CD4-positive, alpha-beta T cell (primary cell): ENCODE measurements around the gene TAB3. TPM values are rescaled to one million over a fixed set of nuclear protein-coding genes. Genes with fewer than 3 reads are reported as not detected.

Source experiments
- ATAC-seq: fragments of 200-7000 bp; cut with Tn5 transposase; one replicate; pipeline ENCODE4 v1.10.0; 2022; ENCODE audit warnings: mild to moderate bottlenecking; ENCODE audit not compliant: poor library complexity
- CTCF ChIA-PET: fragments of 350-600 bp; sonication (Branson Sonifier 250); formaldehyde crosslinking; loops from one replicate; lab custom pipeline; 2021; ENCODE audit warnings: antibody characterized with exemption, inconsistent platforms; lab: Charles Lee
- POLR2A ChIA-PET: fragments of 350-600 bp; sonication (Branson Sonifier 250); formaldehyde crosslinking; loops from one replicate; lab custom pipeline; 2021; ENCODE audit warnings: antibody characterized with exemption, inconsistent platforms; lab: Charles Lee
- DNase-seq, 14 experiments: peaks; one replicate each; pipeline ENCODE4 v3.0.0-alpha.2; 2013 to 2020; ENCODE audit warnings: mixed read lengths in 2 of 14
- H3K27ac ChIP-seq, 2 donors: one replicate each; pipeline versions ENCODE4 v1.5.1 to v1.7.0; 2013; ENCODE audit warnings: low read length in 2 of 2, low read depth in 1 of 2, mild to moderate bottlenecking in 1 of 2
- H3K27me3 ChIP-seq, 2 experiments: 1 replicate in 1 of 2; 2 replicates in 1 of 2; pipeline versions ENCODE4 v1.6.1 to v1.7.0; 2013; ENCODE audit warnings: low read length in 2 of 2, control low read depth in 1 of 2, mild to moderate bottlenecking in 1 of 2, moderate library complexity in 1 of 2; ENCODE audit not compliant: insufficient read depth in 2 of 2, control insufficient read depth in 1 of 2
- H3K36me3 ChIP-seq: one replicate; pipeline ENCODE4 v1.6.1; 2013; ENCODE audit warnings: low read length, control low read depth; ENCODE audit not compliant: insufficient read depth
- H3K4me1 ChIP-seq: one replicate; pipeline ENCODE4 v1.6.1; 2013; ENCODE audit warnings: low read length, control low read depth; ENCODE audit not compliant: insufficient read depth
- H3K4me3 ChIP-seq: one replicate; pipeline ENCODE4 v1.5.1; 2013; ENCODE audit warnings: mild to moderate bottlenecking, low read length, moderate library complexity
- H3K9me3 ChIP-seq, 2 experiments: 1 replicate in 1 of 2; 2 replicates in 1 of 2; pipeline versions ENCODE4 v1.6.1 to v1.7.0; 2013; ENCODE audit warnings: low read length in 2 of 2, mild to moderate bottlenecking in 2 of 2, control low read depth in 1 of 2, moderate library complexity in 1 of 2; ENCODE audit not compliant: control insufficient read depth in 1 of 2, insufficient read depth in 1 of 2
- H3K27ac Mint-ChIP-seq: one replicate; pipeline ENCODE4 v1.8.0; 2020; ENCODE audit warnings: mixed read lengths
- H3K27me3 Mint-ChIP-seq: one replicate; pipeline ENCODE4 v1.8.0; 2021; ENCODE audit warnings: mixed read lengths
- H3K36me3 Mint-ChIP-seq: one replicate; pipeline ENCODE4 v1.8.0; 2021; ENCODE audit warnings: low read depth, mixed read lengths
- H3K4me1 Mint-ChIP-seq: one replicate; pipeline ENCODE4 v1.8.0; 2021; ENCODE audit warnings: low read depth, mixed read lengths
- H3K4me3 Mint-ChIP-seq: one replicate; pipeline ENCODE4 v1.8.0; 2020; ENCODE audit warnings: mild to moderate bottlenecking, mixed read lengths
- H3K9me3 Mint-ChIP-seq: one replicate; pipeline ENCODE4 v1.8.0; 2020; ENCODE audit warnings: mixed read lengths
- intact Hi-C, 2 experiments: fragments of 100-400 bp; cut with DNase I in 1 of 2; cut with micrococcal nuclease in 1 of 2; formaldehyde crosslinking; loops; one replicate each; pipeline versions ENCODE4 v1.15.1 to v1.9.0; 2023 to 2025; cut with DNase I, micrococcal nuclease
- total RNA-seq, 174 experiments: library from RNA in 2 of 174; stranded (reverse) in 2 of 174; gene quantifications; one replicate each; pipeline ENCODE4 v1.2.3 and lab custom pipeline; 2021 to 2026
- TF ChIP-seq, protein P1 (sequence below): fragments of 200-600 bp; IDR thresholded peaks from one replicate; pipeline ENCODE4 v1.8.0; 2022; ENCODE audit warnings: antibody characterized with exemption, mild to moderate bottlenecking

The TAB3 gene
- total RNA-seq, 2 experiments from 2014 or later = 24.7 to 25.6 TPM

DNA sequence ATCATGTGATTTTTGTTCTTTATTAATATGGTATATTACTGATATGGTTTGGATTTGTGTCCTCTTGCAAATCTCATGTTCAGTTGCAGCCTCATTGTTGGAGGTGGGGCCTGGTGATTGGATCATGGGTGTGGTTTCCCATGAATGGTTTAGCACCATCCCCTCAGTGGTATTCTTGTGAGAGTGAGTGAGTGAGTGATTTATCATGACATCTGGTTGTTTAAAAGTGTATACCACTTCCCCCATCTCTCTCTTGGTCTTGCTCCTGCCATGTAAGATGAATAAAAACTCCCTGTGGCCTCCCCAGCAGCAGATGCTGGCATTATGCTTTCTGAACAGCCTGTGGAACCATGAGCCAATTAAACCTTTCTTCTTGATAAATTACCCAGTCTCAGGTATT is 111.5 kb downstream of the TAB3 start:
- intact Hi-C loops = no loop called here
- DNase-seq (no peak), ATAC-seq (no peak)
- Mint-ChIP-seq H3K27me3 (no peaks in the 10 kb centered on the region), H3K9me3 (no peaks in the 10 kb centered on the region), H3K4me1 (no peaks in the 10 kb centered on the region), H3K36me3 (no peaks in the 10 kb centered on the region), H3K27ac (no peak overlapping the region), H3K4me3 (no peak overlapping the region)
- Histone ChIP-seq H3K4me1 (no peaks in the 10 kb centered on the region), H3K4me3 (no peak overlapping the region), H3K27ac (no peak overlapping the region), H3K27me3 (no peaks in the 10 kb centered on the region), H3K36me3 (no peaks in the 10 kb centered on the region), H3K9me3 (no peaks in the 10 kb centered on the region)
- TF ChIP-seq, protein P1, sequence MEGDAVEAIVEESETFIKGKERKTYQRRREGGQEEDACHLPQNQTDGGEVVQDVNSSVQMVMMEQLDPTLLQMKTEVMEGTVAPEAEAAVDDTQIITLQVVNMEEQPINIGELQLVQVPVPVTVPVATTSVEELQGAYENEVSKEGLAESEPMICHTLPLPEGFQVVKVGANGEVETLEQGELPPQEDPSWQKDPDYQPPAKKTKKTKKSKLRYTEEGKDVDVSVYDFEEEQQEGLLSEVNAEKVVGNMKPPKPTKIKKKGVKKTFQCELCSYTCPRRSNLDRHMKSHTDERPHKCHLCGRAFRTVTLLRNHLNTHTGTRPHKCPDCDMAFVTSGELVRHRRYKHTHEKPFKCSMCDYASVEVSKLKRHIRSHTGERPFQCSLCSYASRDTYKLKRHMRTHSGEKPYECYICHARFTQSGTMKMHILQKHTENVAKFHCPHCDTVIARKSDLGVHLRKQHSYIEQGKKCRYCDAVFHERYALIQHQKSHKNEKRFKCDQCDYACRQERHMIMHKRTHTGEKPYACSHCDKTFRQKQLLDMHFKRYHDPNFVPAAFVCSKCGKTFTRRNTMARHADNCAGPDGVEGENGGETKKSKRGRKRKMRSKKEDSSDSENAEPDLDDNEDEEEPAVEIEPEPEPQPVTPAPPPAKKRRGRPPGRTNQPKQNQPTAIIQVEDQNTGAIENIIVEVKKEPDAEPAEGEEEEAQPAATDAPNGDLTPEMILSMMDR = no peak
- CTCF ChIA-PET = no interaction called here
- POLR2A ChIA-PET = no interaction called here

Other genes with a start within 250 kb of the TAB3 start
- gene GK, start 235.8 kb downstream of the TAB3 start, total RNA-seq = 1 to 10 TPM; 1.4 to 1.9 TPM
- gene FTHL17, start 182.8 kb upstream of the TAB3 start, total RNA-seq = not detected